22Rv1 (cell line): ENCODE data around the gene C1QTNF4.

Source experiments
- ZFX ChIP-seq: fragments of 450-650 bp; IDR thresholded peaks from 2 replicates; pipeline ENCODE4 v1.6.1; 2017; ENCODE audit warnings: antibody characterized with exemption, borderline replicate concordance
- TF ChIP-seq, protein P1 (sequence below): fragments of 450-650 bp; IDR thresholded peaks from 2 replicates; pipeline ENCODE4 v1.5.1; 2017; ENCODE audit warnings: mild to moderate bottlenecking

DNA sequence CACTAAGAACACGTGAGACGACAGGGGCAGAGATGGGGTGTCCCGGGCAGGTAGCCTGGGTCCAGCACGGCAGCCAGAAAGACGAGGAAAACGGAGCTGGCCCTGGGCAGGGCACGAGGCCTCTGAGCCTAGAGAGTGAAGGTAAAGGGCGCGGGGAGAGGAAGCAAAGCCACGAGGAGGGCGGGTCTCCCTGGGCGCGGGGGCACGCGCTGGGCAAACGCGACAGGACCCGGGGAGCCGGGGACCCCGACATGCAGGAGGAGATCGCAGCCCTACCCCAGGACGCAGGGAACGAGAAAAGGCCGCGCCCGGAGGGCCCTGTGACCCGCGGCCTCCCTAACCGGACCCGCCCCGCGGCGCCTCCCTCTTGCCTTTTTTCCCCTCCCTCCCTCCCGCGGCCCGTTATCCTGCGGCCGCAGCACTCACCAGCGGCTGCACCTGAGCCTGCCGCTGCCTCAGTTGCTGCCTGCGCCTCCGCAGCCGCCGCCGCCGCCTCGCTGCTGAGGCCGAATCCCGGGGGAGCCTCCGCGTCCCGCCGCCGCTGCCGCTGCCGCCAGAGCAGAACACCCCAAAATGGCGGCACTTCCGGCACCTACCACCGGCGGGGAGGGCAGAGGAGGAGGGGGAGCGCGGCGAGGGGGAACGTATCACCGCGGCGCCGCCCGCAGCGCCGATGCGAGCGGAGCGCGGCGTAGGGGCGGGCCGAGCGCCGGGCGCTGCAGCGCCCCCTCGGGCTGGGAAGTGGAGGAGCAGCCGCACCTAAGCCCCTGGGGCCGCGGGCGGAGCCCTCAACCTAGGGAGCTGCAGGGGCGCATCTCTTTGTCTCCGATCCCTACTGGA lies 41.4 kb downstream of the C1QTNF4 start, which contains the start of gene CELF1:
- TF ChIP-seq, protein P1, sequence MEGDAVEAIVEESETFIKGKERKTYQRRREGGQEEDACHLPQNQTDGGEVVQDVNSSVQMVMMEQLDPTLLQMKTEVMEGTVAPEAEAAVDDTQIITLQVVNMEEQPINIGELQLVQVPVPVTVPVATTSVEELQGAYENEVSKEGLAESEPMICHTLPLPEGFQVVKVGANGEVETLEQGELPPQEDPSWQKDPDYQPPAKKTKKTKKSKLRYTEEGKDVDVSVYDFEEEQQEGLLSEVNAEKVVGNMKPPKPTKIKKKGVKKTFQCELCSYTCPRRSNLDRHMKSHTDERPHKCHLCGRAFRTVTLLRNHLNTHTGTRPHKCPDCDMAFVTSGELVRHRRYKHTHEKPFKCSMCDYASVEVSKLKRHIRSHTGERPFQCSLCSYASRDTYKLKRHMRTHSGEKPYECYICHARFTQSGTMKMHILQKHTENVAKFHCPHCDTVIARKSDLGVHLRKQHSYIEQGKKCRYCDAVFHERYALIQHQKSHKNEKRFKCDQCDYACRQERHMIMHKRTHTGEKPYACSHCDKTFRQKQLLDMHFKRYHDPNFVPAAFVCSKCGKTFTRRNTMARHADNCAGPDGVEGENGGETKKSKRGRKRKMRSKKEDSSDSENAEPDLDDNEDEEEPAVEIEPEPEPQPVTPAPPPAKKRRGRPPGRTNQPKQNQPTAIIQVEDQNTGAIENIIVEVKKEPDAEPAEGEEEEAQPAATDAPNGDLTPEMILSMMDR, result peak; percentile 98
- TF ChIP-seq ZFX, result no peak
